Stimulated activated memory B cell treated with anti-CD40 and anti-IgM and Interleukin-4, amounts not matched to agents 10 μg/mL and 1 μg/mL and 100 μg/mL, for 72 hours (primary cell): ENCODE results near the gene OR9G4.

Experiments
- ATAC-seq: fragments of 150-1000 bp; cut with Tn5 transposase; 2 replicates; pipeline ENCODE4 v1.10.0; 2021
- H3K27ac Mint-ChIP-seq: one replicate; pipeline ENCODE4 v1.8.0; 2022; ENCODE audit warnings: mild to moderate bottlenecking, mixed read lengths
- H3K27me3 Mint-ChIP-seq: one replicate; pipeline ENCODE4 v1.8.0; 2022; ENCODE audit warnings: mixed read lengths
- H3K36me3 Mint-ChIP-seq: one replicate; pipeline ENCODE4 v1.8.0; 2022; ENCODE audit warnings: mixed read lengths
- H3K4me1 Mint-ChIP-seq: one replicate; pipeline ENCODE4 v1.8.0; 2022; ENCODE audit warnings: mixed read lengths
- H3K4me3 Mint-ChIP-seq: one replicate; pipeline ENCODE4 v1.8.0; 2022; ENCODE audit warnings: mild to moderate bottlenecking, moderate library complexity, mixed read lengths
- H3K9me3 Mint-ChIP-seq: one replicate; pipeline ENCODE4 v1.8.0; 2022; ENCODE audit warnings: mixed read lengths

Gene OR9G4

GRCh38 chr11:56748597-56748996 lies at the start of gene OR9G4:
Gene OR9G4 (minus strand): TSS chr11:56748697. CDS start chr11:56743766, 4,931 bp downstream.
- Mint-ChIP-seq H3K4me3 (no peak within 1 kb of the TSS), H3K27ac (no peak within 1 kb of the TSS), H3K27me3 (no peaks in the 10 kb centered on the region), H3K4me1 (no peaks in the 10 kb centered on the region), H3K36me3 (no peaks in the 10 kb centered on the region), H3K9me3 (peaks cover 13% of the 10 kb centered on the region)
- ATAC-seq: no peak

DNA sequence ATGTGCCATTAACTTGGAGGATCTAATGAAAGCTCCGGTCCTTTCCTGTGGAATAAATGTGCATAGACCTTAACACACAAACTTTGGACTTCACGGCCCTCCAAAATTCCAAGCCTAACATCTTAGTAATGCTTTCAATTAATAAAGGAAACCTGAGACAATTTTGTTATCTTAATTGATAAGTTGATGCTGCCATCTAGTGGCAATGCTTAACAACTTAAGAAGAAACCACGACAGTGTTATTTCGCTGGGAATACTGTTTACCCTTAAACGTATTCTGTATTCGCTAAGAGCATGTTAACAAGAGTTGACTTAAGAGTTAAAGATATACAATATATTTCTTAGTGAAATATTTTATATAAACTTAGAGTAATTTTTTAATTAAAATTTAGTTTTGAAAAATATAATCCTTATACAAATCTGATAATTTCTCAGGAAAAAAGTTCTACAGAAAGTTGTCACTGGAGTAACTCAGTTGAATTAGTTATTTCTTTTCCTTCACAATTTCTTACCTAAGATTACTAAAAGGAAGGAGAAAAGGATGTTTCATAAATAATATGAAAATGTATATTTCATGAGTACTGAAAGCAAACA lies 35.0 kb upstream of the OR9G4 start:
- H3K9me3 Mint-ChIP-seq: no peaks in the 10 kb centered on the region
- ATAC-seq: no peak
- no peaks in the 10 kb centered on the region for H3K4me1 Mint-ChIP-seq
- no peak overlapping the region for H3K4me3 Mint-ChIP-seq
- no peaks in the 10 kb centered on the region for H3K27me3 Mint-ChIP-seq
- H3K27ac Mint-ChIP-seq: no peak overlapping the region
- H3K36me3 Mint-ChIP-seq: no peaks in the 10 kb centered on the region

DNA sequence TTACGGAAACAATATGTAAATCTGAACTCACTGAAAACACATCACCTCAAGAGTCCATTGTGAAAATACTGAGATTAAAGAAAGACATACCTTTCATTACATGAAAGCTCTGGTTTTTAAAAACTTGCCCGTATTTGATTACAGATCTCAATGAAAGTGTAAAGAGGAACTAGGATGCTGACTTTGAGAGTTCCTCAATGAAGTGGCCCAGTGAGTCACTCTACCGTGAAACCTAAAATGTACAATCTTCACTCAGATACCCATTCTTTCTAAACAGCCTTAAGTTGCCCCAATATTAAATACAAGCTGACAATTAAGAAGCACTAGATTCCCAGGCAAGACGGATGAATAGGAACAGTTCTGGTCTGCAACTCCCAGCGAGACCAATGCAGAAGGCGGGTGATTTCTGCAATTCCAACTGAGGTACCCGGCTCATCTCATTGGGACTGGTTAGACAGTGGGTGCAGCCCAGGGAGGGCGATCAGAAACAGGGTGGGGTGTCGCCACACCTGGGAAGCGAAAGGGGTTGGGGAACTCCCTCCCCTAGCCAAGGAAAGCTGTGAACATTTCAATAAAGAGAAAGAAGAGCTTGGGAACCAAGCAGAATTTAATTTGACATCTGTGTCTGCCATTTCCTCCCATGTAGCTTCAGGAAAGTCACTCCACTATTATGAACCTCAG lies 33.8 kb upstream of the OR9G4 start:
- Mint-ChIP-seq H3K9me3 (no peaks in the 10 kb centered on the region), H3K4me3 (no peak overlapping the region), H3K36me3 (no peaks in the 10 kb centered on the region), H3K27ac (no peak overlapping the region), H3K4me1 (no peaks in the 10 kb centered on the region), H3K27me3 (no peaks in the 10 kb centered on the region)
- peak; percentile 55 for ATAC-seq

DNA sequence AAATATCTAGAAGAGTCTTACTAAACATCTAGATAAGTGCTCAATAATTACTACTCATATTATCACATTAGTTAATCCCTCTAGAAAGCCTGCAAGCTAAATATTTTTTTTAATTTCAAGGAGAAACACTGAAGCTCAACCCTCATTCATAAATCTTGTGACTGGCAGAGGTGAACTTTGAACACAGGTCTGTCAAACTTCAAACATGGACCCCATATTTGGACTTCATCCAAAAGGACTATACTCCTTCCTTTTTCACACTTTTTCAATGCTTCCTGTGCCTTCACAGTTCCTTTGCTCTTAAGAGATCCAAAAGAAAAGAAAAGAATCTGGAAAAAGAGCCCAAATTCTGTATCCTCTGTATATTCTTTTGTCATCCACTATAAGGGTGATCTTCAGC lies 28.3 kb upstream of the OR9G4 start:
- no peaks in the 10 kb centered on the region for H3K9me3 Mint-ChIP-seq
- no peaks in the 10 kb centered on the region for H3K36me3 Mint-ChIP-seq
- H3K27ac Mint-ChIP-seq: no peak overlapping the region
- ATAC-seq: no peak
- H3K27me3 Mint-ChIP-seq: no peaks in the 10 kb centered on the region
- no peaks in the 10 kb centered on the region for H3K4me1 Mint-ChIP-seq
- H3K4me3 Mint-ChIP-seq: no peak overlapping the region

DNA sequence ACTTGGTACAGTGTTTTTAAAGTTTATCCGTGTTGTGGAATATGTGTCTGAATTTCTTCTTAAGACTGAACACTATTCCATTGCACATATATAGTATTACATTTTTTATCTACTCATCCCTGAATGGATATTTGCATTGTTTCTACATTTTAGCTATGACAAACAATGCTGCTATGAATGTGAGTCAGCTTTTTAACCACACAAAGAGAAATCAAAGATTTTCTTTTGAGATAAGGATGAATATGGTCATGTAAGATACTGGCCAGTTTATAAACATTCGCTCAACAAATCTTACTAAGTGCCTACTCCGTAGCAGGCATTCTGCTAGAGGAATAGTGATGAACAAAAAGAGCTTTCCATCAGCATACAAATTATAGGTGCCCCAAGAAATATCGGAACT lies 16.5 kb upstream of the OR9G4 start:
- H3K27ac Mint-ChIP-seq: no peak overlapping the region
- H3K9me3 Mint-ChIP-seq: no peaks in the 10 kb centered on the region
- no peaks in the 10 kb centered on the region for H3K4me1 Mint-ChIP-seq
- no peak for ATAC-seq
- no peaks in the 10 kb centered on the region for H3K27me3 Mint-ChIP-seq
- H3K36me3 Mint-ChIP-seq: no peaks in the 10 kb centered on the region
- no peak overlapping the region for H3K4me3 Mint-ChIP-seq

GRCh38 chr11:56751480-56751879 lies 3.0 kb upstream of the OR9G4 start:
- H3K27me3 Mint-ChIP-seq: no peaks in the 10 kb centered on the region

DNA sequence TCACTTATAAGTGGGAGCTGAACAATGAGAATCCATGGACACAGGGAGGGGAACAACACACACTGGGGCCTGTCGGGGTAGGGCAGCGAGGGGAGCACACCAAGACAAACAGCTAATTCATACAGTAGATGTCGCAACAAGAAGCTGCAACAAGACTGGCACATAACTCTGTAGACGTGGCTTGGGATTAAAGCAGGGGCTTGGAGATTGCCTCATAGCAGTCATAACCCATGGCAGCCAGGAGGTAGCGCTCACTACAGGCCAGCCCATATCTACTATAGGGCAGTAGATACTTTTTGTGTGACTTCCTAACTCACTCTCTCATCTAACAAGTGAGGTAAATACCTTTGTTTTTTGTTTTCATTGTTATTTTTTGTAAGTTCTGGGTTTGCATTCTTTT lies 1.7 kb upstream of the OR9G4 start:
- no peak overlapping the region for H3K4me3 Mint-ChIP-seq
- no peaks in the 10 kb centered on the region for H3K4me1 Mint-ChIP-seq
- peaks cover 13% of the 10 kb centered on the region for H3K9me3 Mint-ChIP-seq
- no peak for ATAC-seq
- no peak overlapping the region for H3K27ac Mint-ChIP-seq
- H3K36me3 Mint-ChIP-seq: no peaks in the 10 kb centered on the region
- H3K27me3 Mint-ChIP-seq: no peaks in the 10 kb centered on the region

More at GRCh38 chr11:56751480-56751879, 3.0 kb upstream of the OR9G4 start:
- Mint-ChIP-seq H3K36me3 (no peaks in the 10 kb centered on the region), H3K4me1 (no peaks in the 10 kb centered on the region), H3K4me3 (no peak overlapping the region), H3K27ac (no peak overlapping the region), H3K9me3 (peaks cover 13% of the 10 kb centered on the region)
- ATAC-seq: no peak

GRCh38 chr11:56740886-56741285 lies 7.6 kb downstream of the OR9G4 start:
- no peaks in the 10 kb centered on the region for H3K27me3 Mint-ChIP-seq
- no peak for ATAC-seq

DNA sequence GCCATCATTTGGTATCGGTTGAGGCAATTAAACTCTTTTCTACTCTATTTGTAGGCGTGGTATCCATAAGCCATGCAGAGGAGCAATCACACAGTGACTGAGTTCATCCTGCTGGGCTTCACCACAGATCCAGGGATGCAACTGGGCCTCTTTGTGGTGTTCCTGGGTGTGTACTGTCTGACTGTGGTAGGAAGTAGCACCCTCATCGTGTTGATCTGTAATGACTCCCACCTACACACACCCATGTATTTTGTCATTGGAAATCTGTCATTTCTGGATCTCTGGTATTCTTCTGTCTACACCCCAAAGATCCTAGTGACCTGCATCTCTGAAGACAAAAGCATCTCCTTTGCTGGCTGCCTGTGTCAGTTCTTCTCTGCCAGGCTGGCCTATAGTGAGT lies 8.4 kb downstream of the OR9G4 start:
- H3K36me3 Mint-ChIP-seq: no peaks in the 10 kb centered on the region
- H3K27me3 Mint-ChIP-seq: no peaks in the 10 kb centered on the region
- H3K4me1 Mint-ChIP-seq: no peaks in the 10 kb centered on the region
- ATAC-seq: no peak
- H3K9me3 Mint-ChIP-seq: peaks cover 11% of the 10 kb centered on the region
- H3K27ac Mint-ChIP-seq: no peak overlapping the region
- H3K4me3 Mint-ChIP-seq: no peak overlapping the region

More at GRCh38 chr11:56740886-56741285, 7.6 kb downstream of the OR9G4 start:
- H3K9me3 Mint-ChIP-seq: peaks cover 11% of the 10 kb centered on the region
- no peak overlapping the region for H3K4me3 Mint-ChIP-seq
- no peak overlapping the region for H3K27ac Mint-ChIP-seq
- H3K36me3 Mint-ChIP-seq: no peaks in the 10 kb centered on the region
- no peaks in the 10 kb centered on the region for H3K4me1 Mint-ChIP-seq

DNA sequence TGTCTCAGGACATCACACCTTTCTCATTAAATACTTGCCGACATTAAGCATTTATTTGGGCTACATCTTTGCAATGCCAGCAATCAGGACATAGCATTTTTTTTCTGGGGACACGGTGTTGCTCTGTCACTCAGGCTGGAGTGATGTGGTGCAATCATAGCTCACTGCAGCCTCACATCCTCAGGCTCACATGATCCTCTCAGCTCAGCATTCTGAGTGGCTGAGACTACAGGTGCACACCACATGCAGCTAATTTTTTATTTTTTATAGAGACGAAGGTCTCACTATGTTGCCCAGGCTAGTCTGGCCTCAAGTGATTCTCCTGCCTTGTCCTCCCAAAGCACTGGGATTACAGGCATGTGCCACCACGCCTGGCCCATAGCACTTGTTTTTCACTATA lies 28.0 kb downstream of the OR9G4 start:
- ATAC-seq: no peak
- H3K4me3 Mint-ChIP-seq: no peak overlapping the region
- H3K36me3 Mint-ChIP-seq: no peaks in the 10 kb centered on the region
- H3K4me1 Mint-ChIP-seq: no peaks in the 10 kb centered on the region
- H3K9me3 Mint-ChIP-seq: peaks cover 7% of the 10 kb centered on the region
- H3K27ac Mint-ChIP-seq: no peak overlapping the region
- no peaks in the 10 kb centered on the region for H3K27me3 Mint-ChIP-seq

GRCh38 chr11:56716379-56716854 lies 32.1 kb downstream of the OR9G4 start:
- no peak for ATAC-seq
- no peaks in the 10 kb centered on the region for H3K4me1 Mint-ChIP-seq
- no peaks in the 10 kb centered on the region for H3K27me3 Mint-ChIP-seq
- peaks cover 12% of the 10 kb centered on the region for H3K9me3 Mint-ChIP-seq
- no peaks in the 10 kb centered on the region for H3K36me3 Mint-ChIP-seq
- H3K27ac Mint-ChIP-seq: no peak overlapping the region
- H3K4me3 Mint-ChIP-seq: no peak overlapping the region

- Mint-ChIP-seq H3K4me1 (no peaks in the 10 kb centered on the region), H3K27me3 (no peaks in the 10 kb centered on the region), H3K27ac (no peak overlapping the region), H3K9me3 (peaks cover 16% of the 10 kb centered on the region), H3K36me3 (no peaks in the 10 kb centered on the region), H3K4me3 (no peak overlapping the region)
- no peak for ATAC-seq
These were observed 34.3 kb downstream of the OR9G4 start for GRCh38 chr11:56714206-56714605.

GRCh38 chr11:56706486-56706885 lies 42.0 kb downstream of the OR9G4 start:
- Mint-ChIP-seq H3K36me3 (no peaks in the 10 kb centered on the region), H3K27ac (no peak overlapping the region), H3K4me1 (no peaks in the 10 kb centered on the region), H3K9me3 (peaks cover 11% of the 10 kb centered on the region), H3K27me3 (no peaks in the 10 kb centered on the region), H3K4me3 (no peak overlapping the region)
- peak; percentile 16 for ATAC-seq

DNA sequence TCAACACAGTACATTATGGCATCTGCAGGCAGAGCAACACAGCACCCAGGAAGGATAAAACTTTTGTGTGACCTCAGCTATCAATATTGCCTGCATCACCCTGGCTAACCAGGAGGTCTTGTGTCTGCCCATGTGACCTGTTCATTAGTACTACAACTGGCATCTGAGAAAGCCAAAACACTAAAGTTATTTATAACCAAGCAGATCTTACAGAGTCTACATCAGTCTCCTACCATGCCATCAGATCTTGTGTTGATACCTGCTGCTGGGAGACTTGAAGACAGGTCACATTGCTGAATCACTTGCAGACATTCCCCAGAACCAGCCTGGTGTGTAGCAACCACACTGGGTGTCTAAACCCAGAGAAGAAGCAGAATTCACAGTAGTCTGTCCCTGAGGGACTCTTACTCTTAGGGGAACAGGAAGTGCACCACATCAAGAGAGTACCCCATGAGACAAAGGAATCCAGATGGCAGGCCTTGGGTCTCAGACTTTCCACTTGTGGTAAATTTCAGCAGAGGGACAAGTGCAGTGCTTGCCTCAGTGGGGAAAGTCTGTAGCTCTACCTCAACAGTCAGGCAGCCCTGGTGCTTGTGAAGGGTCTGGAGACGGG lies 42.6 kb downstream of the OR9G4 start:
- peaks cover 8% of the 10 kb centered on the region for H3K9me3 Mint-ChIP-seq
- no peaks in the 10 kb centered on the region for H3K4me1 Mint-ChIP-seq
- no peak overlapping the region for H3K27ac Mint-ChIP-seq
- no peak overlapping the region for H3K4me3 Mint-ChIP-seq
- H3K36me3 Mint-ChIP-seq: no peaks in the 10 kb centered on the region
- H3K27me3 Mint-ChIP-seq: no peaks in the 10 kb centered on the region
- ATAC-seq: peak; percentile 43

GRCh38 chr11:56700914-56701485 lies 47.5 kb downstream of the OR9G4 start:
- ATAC-seq: peak; percentile 27
- Mint-ChIP-seq H3K9me3 (peaks cover 7% of the 10 kb centered on the region), H3K27me3 (no peaks in the 10 kb centered on the region), H3K4me3 (no peak overlapping the region), H3K27ac (no peak overlapping the region), H3K36me3 (no peaks in the 10 kb centered on the region), H3K4me1 (no peaks in the 10 kb centered on the region)
